KMS-11 (cell line): ENCODE measurements around the gene RNFT2.

ENCODE experiments used
- H2AFZ ChIP-seq: fragments of 200-600 bp; sonication (generic); 2 replicates; pipeline ENCODE4 v1.6.1; 2016; ENCODE audit warnings: antibody characterized with exemption, mixed run types, low read depth
- H3K27ac ChIP-seq: fragments of 200-600 bp; sonication (generic); 2 replicates; pipeline ENCODE4 v1.6.1; 2016; ENCODE audit warnings: mild to moderate bottlenecking, mixed run types
- H3K27me3 ChIP-seq: fragments of 200-600 bp; sonication (generic); 2 replicates; pipeline ENCODE4 v1.6.1; 2017; ENCODE audit warnings: mild to moderate bottlenecking, low read depth, mixed run types, moderate library complexity; ENCODE audit not compliant: insufficient read depth
- H3K36me3 ChIP-seq: fragments of 200-600 bp; sonication (generic); 2 replicates; pipeline ENCODE4 v1.6.1; 2017; ENCODE audit warnings: mild to moderate bottlenecking, mixed run types; ENCODE audit not compliant: insufficient read depth
- H3K4me1 ChIP-seq: fragments of 200-600 bp; sonication (generic); 2 replicates; pipeline ENCODE4 v1.6.1; 2016; ENCODE audit warnings: mild to moderate bottlenecking, low read depth, mixed run types; ENCODE audit not compliant: poor library complexity, severe bottlenecking
- H3K4me2 ChIP-seq: fragments of 200-600 bp; sonication (generic); 2 replicates; pipeline ENCODE4 v1.7.0; 2016; ENCODE audit warnings: mild to moderate bottlenecking, mixed run types
- H3K4me3 ChIP-seq: fragments of 200-600 bp; sonication (generic); IDR thresholded peaks from 2 replicates; pipeline ENCODE4 v1.6.1; 2017; ENCODE audit warnings: low read depth, low read length, mixed read lengths; ENCODE audit not compliant: insufficient read depth
- H3K79me2 ChIP-seq: fragments of 200-600 bp; sonication (generic); 2 replicates; pipeline ENCODE4 v1.6.1; 2016; ENCODE audit warnings: low read depth, mixed run types; ENCODE audit not compliant: insufficient read depth
- H3K9ac ChIP-seq: fragments of 200-600 bp; sonication (generic); 2 replicates; pipeline ENCODE4 v1.6.1; 2016; ENCODE audit warnings: mild to moderate bottlenecking, mixed run types
- H4K20me1 ChIP-seq: fragments of 200-600 bp; sonication (generic); 2 replicates; pipeline ENCODE4 v1.6.1; 2016; ENCODE audit warnings: mild to moderate bottlenecking, mixed run types; ENCODE audit not compliant: insufficient read depth
- TF ChIP-seq, protein P1 (sequence below): fragments of 200-600 bp; sonication (generic); conservative IDR thresholded peaks from 2 replicates; pipeline ENCODE4 v1.6.1; 2017; ENCODE audit warnings: low read depth, mild to moderate bottlenecking, antibody characterized with exemption, low read length, moderate library complexity, mixed read lengths

RNFT2 gene

DNA sequence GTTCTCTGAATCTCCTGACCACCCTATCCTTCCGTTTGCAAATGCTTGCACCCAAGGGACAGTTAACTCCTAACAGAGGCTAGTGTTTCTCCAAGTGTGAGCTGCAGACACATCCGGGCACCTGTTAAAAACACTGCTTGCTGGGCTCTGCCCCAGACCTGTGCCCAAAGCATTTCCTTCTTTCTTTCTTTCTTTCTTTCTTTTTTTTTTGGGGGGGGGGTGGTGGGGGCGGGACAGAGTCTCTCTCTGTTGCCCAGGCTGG is 42.7 kb upstream of the RNFT2 start:
- Histone ChIP-seq H3K79me2 (no peaks in the 10 kb centered on the region), H3K4me1 (no peaks in the 10 kb centered on the region), H3K36me3 (no peaks in the 10 kb centered on the region), H2AFZ (no peak overlapping the region), H3K4me3 (no peak overlapping the region), H3K27ac (no peak overlapping the region), H3K27me3 (no peaks in the 10 kb centered on the region), H3K9ac (no peak overlapping the region), H3K4me2 (no peak overlapping the region), H4K20me1 (no peaks in the 10 kb centered on the region)
- TF ChIP-seq, protein P1, sequence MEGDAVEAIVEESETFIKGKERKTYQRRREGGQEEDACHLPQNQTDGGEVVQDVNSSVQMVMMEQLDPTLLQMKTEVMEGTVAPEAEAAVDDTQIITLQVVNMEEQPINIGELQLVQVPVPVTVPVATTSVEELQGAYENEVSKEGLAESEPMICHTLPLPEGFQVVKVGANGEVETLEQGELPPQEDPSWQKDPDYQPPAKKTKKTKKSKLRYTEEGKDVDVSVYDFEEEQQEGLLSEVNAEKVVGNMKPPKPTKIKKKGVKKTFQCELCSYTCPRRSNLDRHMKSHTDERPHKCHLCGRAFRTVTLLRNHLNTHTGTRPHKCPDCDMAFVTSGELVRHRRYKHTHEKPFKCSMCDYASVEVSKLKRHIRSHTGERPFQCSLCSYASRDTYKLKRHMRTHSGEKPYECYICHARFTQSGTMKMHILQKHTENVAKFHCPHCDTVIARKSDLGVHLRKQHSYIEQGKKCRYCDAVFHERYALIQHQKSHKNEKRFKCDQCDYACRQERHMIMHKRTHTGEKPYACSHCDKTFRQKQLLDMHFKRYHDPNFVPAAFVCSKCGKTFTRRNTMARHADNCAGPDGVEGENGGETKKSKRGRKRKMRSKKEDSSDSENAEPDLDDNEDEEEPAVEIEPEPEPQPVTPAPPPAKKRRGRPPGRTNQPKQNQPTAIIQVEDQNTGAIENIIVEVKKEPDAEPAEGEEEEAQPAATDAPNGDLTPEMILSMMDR = no peak

DNA sequence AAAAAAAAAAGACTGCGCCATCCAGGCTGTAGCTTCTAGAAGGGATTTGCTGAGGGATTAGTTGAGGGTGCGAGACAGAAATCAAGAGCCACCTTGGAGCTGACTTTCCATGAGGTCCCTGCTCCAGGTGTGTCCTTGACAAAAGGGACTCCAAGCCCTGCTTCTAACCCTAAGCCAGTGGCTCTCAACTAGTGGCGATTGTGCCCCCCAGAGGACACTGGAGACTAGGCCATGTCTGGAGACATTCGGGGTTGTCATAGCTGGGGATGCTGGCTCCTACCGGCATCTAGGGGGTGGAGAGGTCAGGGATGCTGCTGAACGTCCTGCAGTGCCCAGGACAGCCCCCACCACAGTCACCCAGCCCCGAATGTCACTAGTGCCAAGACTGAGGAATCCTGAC is 40.8 kb upstream of the RNFT2 start:
- Histone ChIP-seq H4K20me1 (no peaks in the 10 kb centered on the region), H2AFZ (no peak overlapping the region), H3K4me2 (no peak overlapping the region), H3K36me3 (no peaks in the 10 kb centered on the region), H3K4me3 (no peak overlapping the region), H3K4me1 (no peaks in the 10 kb centered on the region), H3K27me3 (no peaks in the 10 kb centered on the region), H3K79me2 (no peaks in the 10 kb centered on the region), H3K27ac (no peak overlapping the region), H3K9ac (no peak overlapping the region)
- TF ChIP-seq, protein P1 = no peak

DNA sequence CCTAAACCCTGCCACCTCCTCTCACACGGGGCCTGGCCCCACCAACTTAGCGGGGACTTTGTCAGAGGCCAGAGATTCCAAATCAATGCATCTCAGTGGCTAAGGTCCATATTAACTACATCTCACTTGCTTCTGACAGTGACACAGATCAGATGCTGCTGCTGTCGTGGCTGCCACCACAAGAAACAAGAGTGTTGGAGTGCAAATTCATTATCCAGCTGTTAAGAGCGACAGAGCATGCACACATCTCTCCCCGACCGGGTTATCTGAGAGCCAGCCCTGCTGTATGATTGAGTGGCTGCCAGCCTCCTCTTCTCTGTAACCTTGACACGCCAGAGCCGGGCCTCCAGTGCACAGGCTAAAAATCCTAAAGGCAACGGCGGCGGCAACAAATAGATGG is 40.4 kb upstream of the RNFT2 start:
- TF ChIP-seq, protein P1 = no peak
- H3K9ac ChIP-seq = no peak overlapping the region
- H3K79me2 ChIP-seq = no peaks in the 10 kb centered on the region
- no peak overlapping the region for H3K4me3 ChIP-seq
- no peaks in the 10 kb centered on the region for H3K4me1 ChIP-seq
- no peak overlapping the region for H3K27ac ChIP-seq
- H3K27me3 ChIP-seq = no peaks in the 10 kb centered on the region
- no peak overlapping the region for H2AFZ ChIP-seq
- no peaks in the 10 kb centered on the region for H4K20me1 ChIP-seq
- no peak overlapping the region for H3K4me2 ChIP-seq
- H3K36me3 ChIP-seq = no peaks in the 10 kb centered on the region

DNA sequence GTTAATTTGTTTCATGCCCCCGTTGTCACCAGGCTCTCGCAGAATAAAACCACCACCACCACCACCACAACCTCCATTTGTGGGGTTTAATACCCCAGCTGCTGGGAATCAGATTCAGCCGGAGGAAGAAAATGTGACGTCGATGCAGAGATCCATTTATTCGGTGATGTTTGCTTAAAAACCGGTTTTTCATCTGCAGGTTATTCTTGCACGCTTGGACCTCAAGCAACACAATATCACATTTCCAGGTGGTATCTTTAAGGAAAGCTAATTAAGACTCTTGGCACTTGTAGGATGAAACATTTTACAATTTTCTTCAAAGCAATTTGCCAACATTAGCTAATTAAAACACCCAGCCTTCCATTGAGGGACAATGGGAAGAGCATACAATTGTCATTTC is 40.0 kb upstream of the RNFT2 start:
- no peak overlapping the region for H3K9ac ChIP-seq
- H3K27ac ChIP-seq = no peak overlapping the region
- no peak overlapping the region for H3K4me3 ChIP-seq
- no peaks in the 10 kb centered on the region for H3K36me3 ChIP-seq
- TF ChIP-seq, protein P1 = no peak
- H3K4me1 ChIP-seq = no peaks in the 10 kb centered on the region
- no peaks in the 10 kb centered on the region for H3K79me2 ChIP-seq
- no peaks in the 10 kb centered on the region for H3K27me3 ChIP-seq
- H3K4me2 ChIP-seq = no peak overlapping the region
- no peaks in the 10 kb centered on the region for H4K20me1 ChIP-seq
- H2AFZ ChIP-seq = no peak overlapping the region

DNA sequence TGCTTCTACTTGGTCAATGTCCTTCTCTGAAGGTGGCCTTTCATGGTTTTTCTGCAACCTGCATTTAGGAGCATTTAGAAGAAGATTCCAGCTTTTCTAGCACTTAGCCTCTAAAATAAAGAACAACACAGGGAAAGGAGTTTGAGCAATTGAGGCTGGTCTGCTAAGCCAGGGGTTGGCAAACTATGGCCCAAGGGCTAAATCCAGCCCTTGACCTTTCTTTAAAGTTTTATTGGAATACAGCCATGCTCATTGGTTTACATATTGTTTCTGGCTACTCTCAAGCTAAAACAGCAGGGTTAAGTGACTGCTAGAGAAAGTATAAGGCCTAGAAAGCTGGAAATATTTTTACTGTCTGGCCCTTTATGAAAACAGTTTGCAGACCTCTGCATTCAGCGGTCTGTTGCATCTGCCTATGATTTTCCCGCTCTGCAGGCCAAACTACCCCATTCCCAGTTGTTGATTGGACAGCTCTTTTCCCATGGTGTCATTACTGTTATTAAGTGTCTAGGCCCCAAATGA is 39.5 kb upstream of the RNFT2 start:
- H2AFZ ChIP-seq = no peak overlapping the region
- no peak overlapping the region for H3K4me3 ChIP-seq
- no peaks in the 10 kb centered on the region for H3K27me3 ChIP-seq
- H3K4me2 ChIP-seq = no peak overlapping the region
- H3K9ac ChIP-seq = no peak overlapping the region
- no peaks in the 10 kb centered on the region for H3K79me2 ChIP-seq
- H3K36me3 ChIP-seq = no peaks in the 10 kb centered on the region
- no peak overlapping the region for H3K27ac ChIP-seq
- no peaks in the 10 kb centered on the region for H4K20me1 ChIP-seq
- TF ChIP-seq, protein P1 = no peak
- peaks cover 3% of the 10 kb centered on the region for H3K4me1 ChIP-seq
